LNCaP clone FGC (cell line): Measurements from ENCODE around the gene CETN1.

Experiments used
- DNase-seq: peaks from one replicate; pipeline ENCODE4 v3.0.0-alpha.2; 2011; ENCODE audit warnings: low read depth
- H3K4me3 ChIP-seq: 2 replicates; pipeline ENCODE4 v1.5.1; 2011; ENCODE audit warnings: mild to moderate bottlenecking, low read depth, low read length, control low read depth
- CTCF ChIP-seq: IDR thresholded peaks from 2 replicates; pipeline ENCODE4 v1.5.1; 2012; ENCODE audit warnings: mild to moderate bottlenecking; ENCODE audit not compliant: control insufficient read depth, insufficient read depth; ENCODE audit errors: extremely low read depth

CETN1 gene

GRCh38 chr18:570256-570655, 9.9 kb upstream of the CETN1 start:
- DNase-seq: no peak
- H3K4me3 ChIP-seq: no peak overlapping the region
- TF ChIP-seq CTCF: no peak

GRCh38 chr18:570697-571096, 9.5 kb upstream of the CETN1 start:
- no peak for DNase-seq

GRCh38 chr18:572091-572830, 7.9 kb upstream of the CETN1 start:
- no peak for DNase-seq
- TF ChIP-seq CTCF: no peak
- H3K4me3 ChIP-seq: no peak overlapping the region

More at GRCh38 chr18:570697-571096, 9.5 kb upstream of the CETN1 start:
- no peak overlapping the region for H3K4me3 ChIP-seq
- TF ChIP-seq CTCF: no peak

- no peak overlapping the region for H3K4me3 ChIP-seq
- DNase-seq: no peak
- TF ChIP-seq CTCF: no peak
Observed at GRCh38 chr18:572831-573289, 7.3 kb upstream of the CETN1 start.

GRCh38 chr18:573385-573784, 6.8 kb upstream of the CETN1 start:
- DNase-seq: no peak
- no peak for TF ChIP-seq CTCF
- no peak overlapping the region for H3K4me3 ChIP-seq

GRCh38 chr18:574149-574860, 5.9 kb upstream of the CETN1 start:
- no peak overlapping the region for H3K4me3 ChIP-seq
- no peak for TF ChIP-seq CTCF
- no peak for DNase-seq
